Measurements from ENCODE around the gene GLYATL1B. TPM values are rescaled to one million over a fixed set of nuclear protein-coding genes. Genes with fewer than 3 reads are reported as not detected.

The GLYATL1B gene
- polyA plus RNA-seq, 3 donors: not detected

DNA sequence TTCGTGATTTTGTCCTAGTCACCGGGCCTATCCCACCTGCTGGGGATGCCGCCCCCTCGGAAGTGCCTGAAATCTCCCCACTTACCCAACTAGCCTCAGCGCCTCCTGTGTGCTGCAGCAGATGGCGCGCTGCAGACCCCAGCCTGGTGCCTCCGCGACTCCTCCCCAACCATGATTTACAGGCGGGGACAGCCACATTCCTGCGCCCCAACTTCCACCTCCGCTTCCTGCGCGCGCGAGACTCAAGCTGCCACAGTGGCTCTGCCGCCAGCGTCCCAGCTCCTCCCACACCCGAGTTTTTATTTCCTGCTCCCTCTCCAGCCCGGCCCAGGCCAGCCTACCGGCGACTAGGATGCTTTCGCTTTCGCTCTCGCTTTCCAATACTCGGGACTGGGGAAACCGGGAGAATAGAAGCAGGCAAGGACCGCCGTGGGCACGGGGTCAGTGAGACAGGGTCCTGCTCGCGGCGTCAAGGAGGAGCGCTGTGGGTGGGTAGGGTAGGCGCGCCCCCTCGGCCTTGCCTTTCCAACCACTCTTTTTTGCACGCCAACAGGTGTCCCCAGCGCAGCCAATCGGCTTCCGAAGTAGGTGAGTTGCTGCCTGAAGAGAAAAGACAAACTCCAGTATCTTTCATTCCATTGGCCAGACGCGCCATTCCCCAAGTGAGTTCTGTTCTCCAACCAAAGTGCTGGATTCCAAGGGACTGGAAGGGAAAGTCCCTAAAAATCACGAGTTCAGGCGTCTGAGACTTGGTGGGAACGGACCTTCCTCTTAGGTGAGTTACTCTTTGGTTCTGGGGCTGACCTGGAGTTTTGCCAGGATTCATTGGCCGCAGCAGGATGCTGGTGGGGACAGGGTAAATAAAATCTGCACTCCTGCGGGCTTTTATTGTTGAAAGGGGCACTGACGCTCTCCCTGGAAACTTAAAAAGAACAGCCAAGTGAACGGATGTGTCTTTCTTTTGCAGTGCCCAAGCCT is 56.7 kb downstream of the GLYATL1B start, which contains the start of gene FAM111A:
TSS of gene FAM111A (plus strand) at position 327 of the 978 bp plus-strand sequence. CDS start 6,017 bp downstream, outside the sequence.
- peak within 1 kb of the TSS; percentile 80 to 99 (median 83) for H3K4me3 ChIP-seq (replicated peaks in 1 of 3; ENCODE audit: low read depth in 2 of 3, low read length in 3 of 3)
- peaks cover 4% of the 10 kb centered on the region for H4K20me1 ChIP-seq (ENCODE audit: insufficient read depth, low read length)
- Mint-ChIP-seq H3K4me3 (peak within 1 kb of the TSS; percentile 97 to 100), H3K9me3 (no peaks in the 10 kb centered on the region), H3K4me1 (peaks cover 57% of the 10 kb centered on the region), H3K27ac (peak within 1 kb of the TSS; percentile 95 to 98 (median 97)), H3K36me3 (peaks cover 15 to 20% of the 10 kb centered on the region in 2 donors), H3K27me3 (ENCODE audit: low read depth in 3 of 3) (no peaks in the 10 kb centered on the region)
- TF ChIP-seq, protein P1, sequence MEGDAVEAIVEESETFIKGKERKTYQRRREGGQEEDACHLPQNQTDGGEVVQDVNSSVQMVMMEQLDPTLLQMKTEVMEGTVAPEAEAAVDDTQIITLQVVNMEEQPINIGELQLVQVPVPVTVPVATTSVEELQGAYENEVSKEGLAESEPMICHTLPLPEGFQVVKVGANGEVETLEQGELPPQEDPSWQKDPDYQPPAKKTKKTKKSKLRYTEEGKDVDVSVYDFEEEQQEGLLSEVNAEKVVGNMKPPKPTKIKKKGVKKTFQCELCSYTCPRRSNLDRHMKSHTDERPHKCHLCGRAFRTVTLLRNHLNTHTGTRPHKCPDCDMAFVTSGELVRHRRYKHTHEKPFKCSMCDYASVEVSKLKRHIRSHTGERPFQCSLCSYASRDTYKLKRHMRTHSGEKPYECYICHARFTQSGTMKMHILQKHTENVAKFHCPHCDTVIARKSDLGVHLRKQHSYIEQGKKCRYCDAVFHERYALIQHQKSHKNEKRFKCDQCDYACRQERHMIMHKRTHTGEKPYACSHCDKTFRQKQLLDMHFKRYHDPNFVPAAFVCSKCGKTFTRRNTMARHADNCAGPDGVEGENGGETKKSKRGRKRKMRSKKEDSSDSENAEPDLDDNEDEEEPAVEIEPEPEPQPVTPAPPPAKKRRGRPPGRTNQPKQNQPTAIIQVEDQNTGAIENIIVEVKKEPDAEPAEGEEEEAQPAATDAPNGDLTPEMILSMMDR (IDR thresholded peaks at IDR 0.05): no peak
- no peaks in the 10 kb centered on the region for H3K9me3 ChIP-seq (replicated peaks in 1 of 2; ENCODE audit: control insufficient read depth in 1 of 2, insufficient read depth in 1 of 2, low read length in 2 of 2)
- peak within 1 kb of the TSS; percentile 99 for H3K4me2 ChIP-seq (replicated peaks; ENCODE audit: extremely low read depth, low read length, poor library complexity, severe bottlenecking)
- H2AFZ ChIP-seq (ENCODE audit: insufficient read depth, low read depth, low read length, poor library complexity, severe bottlenecking): peak within 1 kb of the TSS; percentile 98
- H3K4me1 ChIP-seq (ENCODE audit: control insufficient read depth in 1 of 2, insufficient read depth in 2 of 2, low read length in 2 of 2): peaks cover 43 to 56% of the 10 kb centered on the region in 2 donors
- WGBS (ENCODE audit: insufficient coverage): 0% methylated on average over 34 of the region's 50 CpGs
- intact Hi-C loops (cut with micrococcal nuclease): loop anchor here (5.0 to 10.0 kb wide), 3 partner anchors 36 to 568 kb away; partner anchors contain the start of genes FAM111B (in 1 of the 2), LPXN (in 1 of the 2) and ZFP91 (in 1 of the 2)
- peak; percentile 82 to 88 (median 87) for DNase-seq
- H3K27ac ChIP-seq (ENCODE audit: low read depth in 1 of 2, low read length in 2 of 2): peak within 1 kb of the TSS; percentile 93 to 99
- peak within 1 kb of the TSS; percentile 93 for H3K9ac ChIP-seq (ENCODE audit: insufficient read depth, low read length, poor library complexity, severe bottlenecking)
- peaks cover 54% of the 10 kb centered on the region for H3K79me2 ChIP-seq (ENCODE audit: insufficient read depth, low read length)
- peaks cover 2 to 15% of the 10 kb centered on the region in 2 donors for H3K36me3 ChIP-seq (replicated peaks in 1 of 2; ENCODE audit: control insufficient read depth in 1 of 2, insufficient read depth in 2 of 2, low read length in 2 of 2)
- H3K27me3 ChIP-seq (ENCODE audit: control insufficient read depth in 2 of 2, insufficient read depth in 2 of 2, low read length in 2 of 2): no peaks in the 10 kb centered on the region

DNA sequence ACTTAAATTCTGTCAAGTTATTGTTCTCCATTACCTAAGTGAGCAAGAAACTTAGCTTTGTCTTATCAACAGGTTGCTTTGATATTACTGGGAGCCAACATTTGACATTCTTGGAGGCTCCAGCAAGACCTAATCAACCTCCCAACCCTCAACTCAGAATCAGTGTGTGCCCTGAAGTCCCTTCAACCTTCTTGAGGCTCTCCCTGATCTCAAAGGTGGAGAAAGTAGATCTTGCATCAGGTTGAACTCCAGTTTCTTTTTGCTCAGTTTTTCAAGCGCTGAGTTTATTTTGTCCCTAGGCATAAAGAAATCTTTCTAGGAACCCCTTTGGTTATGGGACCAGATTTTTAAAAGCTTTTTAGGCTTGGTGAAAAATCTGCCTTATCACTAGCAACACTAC is 58.0 kb downstream of the GLYATL1B start:
- no peak for DNase-seq
- H4K20me1 ChIP-seq (ENCODE audit: insufficient read depth, low read length): peaks cover 4% of the 10 kb centered on the region
- H3K4me1 ChIP-seq (ENCODE audit: control insufficient read depth in 1 of 2, insufficient read depth in 2 of 2, low read length in 2 of 2): peaks cover 43 to 56% of the 10 kb centered on the region in 2 donors
- no peaks in the 10 kb centered on the region for H3K9me3 ChIP-seq (replicated peaks in 1 of 2; ENCODE audit: control insufficient read depth in 1 of 2, insufficient read depth in 1 of 2, low read length in 2 of 2)
- peaks cover 5 to 23% of the 10 kb centered on the region in 2 donors for H3K36me3 ChIP-seq (replicated peaks in 1 of 2; ENCODE audit: control insufficient read depth in 1 of 2, insufficient read depth in 2 of 2, low read length in 2 of 2)
- H3K9ac ChIP-seq (ENCODE audit: insufficient read depth, low read length, poor library complexity, severe bottlenecking): peak overlapping the region; percentile 70
- peak overlapping the region; percentile 82 to 97 for H3K4me3 Mint-ChIP-seq
- peak overlapping the region; percentile 99 for H3K4me2 ChIP-seq (replicated peaks; ENCODE audit: extremely low read depth, low read length, poor library complexity, severe bottlenecking)
- H2AFZ ChIP-seq (ENCODE audit: insufficient read depth, low read depth, low read length, poor library complexity, severe bottlenecking): peak overlapping the region; percentile 86
- peak overlapping the region; percentile 53 to 99 (median 55) for H3K4me3 ChIP-seq (replicated peaks in 1 of 3; ENCODE audit: low read depth in 2 of 3, low read length in 3 of 3)
- no peaks in the 10 kb centered on the region for H3K9me3 Mint-ChIP-seq
- peaks cover 67% of the 10 kb centered on the region for H3K79me2 ChIP-seq (ENCODE audit: insufficient read depth, low read length)
- H3K4me1 Mint-ChIP-seq: peaks cover 60% of the 10 kb centered on the region
- no peaks in the 10 kb centered on the region for H3K27me3 Mint-ChIP-seq (ENCODE audit: low read depth in 3 of 3)
- intact Hi-C loops (cut with micrococcal nuclease): loop anchor here (5.0 to 10.0 kb wide), 3 partner anchors 37 to 569 kb away; partner anchors contain the start of genes FAM111B (in 1 of the 2), LPXN (in 1 of the 2) and ZFP91 (in 1 of the 2)
- WGBS (ENCODE audit: insufficient coverage): no CpG with 5 or more reads among the region's 1 CpG
- H3K36me3 Mint-ChIP-seq: peaks cover 18 to 25% of the 10 kb centered on the region in 2 donors
- no peaks in the 10 kb centered on the region for H3K27me3 ChIP-seq (ENCODE audit: control insufficient read depth in 2 of 2, insufficient read depth in 2 of 2, low read length in 2 of 2)
- H3K27ac ChIP-seq (ENCODE audit: low read depth in 1 of 2, low read length in 2 of 2): peak overlapping the region; percentile 91 to 99
- TF ChIP-seq, protein P1 (IDR thresholded peaks at IDR 0.05): no peak
- peak overlapping the region; percentile 96 to 98 (median 97) for H3K27ac Mint-ChIP-seq

Data from CD14-positive monocyte (primary cell).